NCI-H2196 (cell line): Measurements from ENCODE around the gene SERPINA1.
"Not testable (repeated sequence)": the region's sequence is repeated elsewhere in the genome, so short reads cannot be mapped to it uniquely, and the experiment has no call there.

Source experiments
- DNase-seq: peaks from one replicate; lab custom pipeline; 2025; ENCODE audit not compliant: unreplicated experiment; lab: John Stamatoyannopoulos, UW

SERPINA1 gene

DNA sequence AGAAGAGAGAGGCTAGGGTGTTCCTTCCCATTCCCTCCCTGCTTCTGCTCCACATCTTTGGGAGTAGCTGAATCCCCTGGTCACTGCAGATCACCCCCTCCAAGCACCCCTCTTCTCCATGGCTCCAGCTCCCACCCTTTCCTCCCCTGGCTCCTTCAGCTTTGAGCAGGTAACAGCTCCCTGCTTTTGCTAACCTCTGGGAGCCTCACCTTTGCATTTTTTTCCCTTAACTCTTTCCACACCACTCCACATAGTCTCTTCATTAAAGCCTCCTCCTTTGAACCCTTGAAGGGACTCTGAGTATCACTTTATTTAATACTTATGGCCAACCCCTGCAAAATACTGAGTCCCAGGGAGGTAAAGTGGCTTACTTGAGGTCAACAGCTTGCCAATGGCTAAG is 39.6 kb downstream of the SERPINA1 start:
- DNase-seq: no peak

DNA sequence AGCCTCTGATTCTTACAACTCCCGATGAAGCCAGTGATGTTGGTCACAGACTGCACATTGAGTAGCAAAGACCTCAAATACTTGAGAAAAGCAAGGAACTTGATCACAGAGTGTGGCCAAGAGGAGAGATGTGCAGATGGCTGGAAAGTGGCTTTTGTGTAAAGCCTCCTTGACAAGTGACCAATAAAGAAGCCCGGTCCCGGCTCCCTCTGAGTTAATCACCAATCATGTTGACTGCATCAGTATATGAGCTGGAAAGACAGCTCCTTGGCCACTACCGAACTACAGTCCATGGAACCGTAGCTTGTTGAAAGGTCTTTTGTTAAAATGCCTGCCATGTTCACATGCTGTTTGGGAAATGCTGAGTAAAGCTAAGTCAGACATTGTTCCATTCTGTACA is 41.6 kb downstream of the SERPINA1 start:
- no peak for DNase-seq

DNA sequence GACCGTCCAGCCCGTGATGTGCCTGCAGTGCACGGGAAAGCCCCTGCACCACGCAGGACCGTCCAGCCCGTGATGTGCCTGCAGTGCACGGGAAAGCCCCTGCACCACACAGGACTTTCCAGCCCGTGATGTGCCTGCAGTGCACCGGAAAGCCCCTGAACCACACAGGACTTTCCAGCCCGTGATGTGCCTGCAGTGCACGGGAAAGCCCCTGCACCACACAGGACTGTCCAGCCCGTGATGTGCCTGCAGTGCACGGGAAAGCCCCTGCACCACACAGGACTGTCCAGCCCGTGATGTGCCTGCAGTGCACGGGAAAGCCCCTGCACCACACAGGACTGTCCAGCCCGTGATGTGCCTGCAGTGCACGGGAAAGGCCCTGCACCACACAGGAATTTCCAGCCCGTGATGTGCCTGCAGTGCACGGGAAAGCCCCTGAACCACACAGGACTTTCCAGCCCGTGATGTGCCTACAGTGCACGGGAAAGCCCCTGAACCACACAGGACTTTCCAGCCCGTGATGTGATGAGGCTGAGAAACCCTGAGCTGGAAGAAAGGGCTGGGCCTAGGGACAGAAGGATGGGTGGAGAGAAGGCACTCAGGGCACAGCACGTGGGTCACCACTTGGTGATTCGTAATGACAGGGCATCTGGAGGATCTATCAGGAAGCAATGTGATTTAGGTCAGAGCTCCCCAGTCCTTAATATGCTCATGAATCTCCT is 42.2 kb downstream of the SERPINA1 start:
- not testable (repeated sequence) for DNase-seq

DNA sequence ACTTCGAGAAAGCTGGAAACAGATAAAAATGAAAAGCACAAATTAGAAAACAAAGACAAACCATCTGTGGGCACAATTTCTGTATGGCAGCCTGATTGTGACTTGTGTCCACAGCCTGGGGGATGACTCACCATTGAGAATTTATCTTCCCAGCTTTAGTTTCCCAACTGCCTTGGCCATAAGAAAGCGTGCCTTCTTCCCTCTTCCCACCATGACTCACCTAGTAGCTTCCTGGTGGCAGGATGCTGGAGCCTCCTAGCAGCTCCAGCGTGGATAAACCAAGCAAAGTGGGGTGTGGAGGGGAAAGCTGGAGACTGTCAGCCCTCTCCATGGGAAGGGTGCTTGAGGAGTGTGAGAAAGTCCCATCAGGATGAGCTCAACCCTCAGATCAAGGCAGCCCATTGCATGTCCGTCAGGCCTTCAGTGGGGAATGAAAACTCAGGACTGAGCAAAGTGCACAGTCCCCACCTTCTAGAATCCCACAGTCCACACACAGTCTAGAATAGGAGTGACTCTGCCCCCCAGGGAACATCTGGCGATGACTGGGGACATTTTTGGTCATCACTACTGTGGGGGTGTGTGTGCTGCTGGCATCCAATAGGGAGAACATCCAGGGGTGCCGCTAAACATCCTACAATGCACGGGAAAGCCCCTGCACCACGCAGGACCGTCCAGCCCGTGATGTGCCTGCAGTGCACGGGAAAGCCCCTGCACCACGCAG is 42.9 kb downstream of the SERPINA1 start:
- no peak for DNase-seq

DNA sequence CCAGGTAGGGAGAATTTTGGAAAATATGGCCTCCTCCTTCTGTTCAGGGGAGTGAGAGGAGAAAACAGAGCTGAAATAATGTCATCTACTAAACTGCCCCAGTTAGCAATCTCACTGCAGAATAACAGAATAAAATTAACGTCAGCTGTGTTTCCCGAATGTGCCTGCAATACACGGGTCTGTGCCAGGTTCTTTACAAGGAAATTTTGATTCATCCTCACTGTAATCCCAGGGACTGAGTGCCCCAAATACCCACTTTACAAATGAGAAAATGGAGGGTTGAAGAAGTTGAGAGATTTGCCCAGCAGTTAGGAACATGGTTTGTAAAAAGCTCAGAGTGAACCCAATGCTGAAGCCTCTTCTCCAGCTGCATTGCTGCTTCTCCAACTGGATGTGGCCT is 44.0 kb downstream of the SERPINA1 start:
- no peak for DNase-seq

DNA sequence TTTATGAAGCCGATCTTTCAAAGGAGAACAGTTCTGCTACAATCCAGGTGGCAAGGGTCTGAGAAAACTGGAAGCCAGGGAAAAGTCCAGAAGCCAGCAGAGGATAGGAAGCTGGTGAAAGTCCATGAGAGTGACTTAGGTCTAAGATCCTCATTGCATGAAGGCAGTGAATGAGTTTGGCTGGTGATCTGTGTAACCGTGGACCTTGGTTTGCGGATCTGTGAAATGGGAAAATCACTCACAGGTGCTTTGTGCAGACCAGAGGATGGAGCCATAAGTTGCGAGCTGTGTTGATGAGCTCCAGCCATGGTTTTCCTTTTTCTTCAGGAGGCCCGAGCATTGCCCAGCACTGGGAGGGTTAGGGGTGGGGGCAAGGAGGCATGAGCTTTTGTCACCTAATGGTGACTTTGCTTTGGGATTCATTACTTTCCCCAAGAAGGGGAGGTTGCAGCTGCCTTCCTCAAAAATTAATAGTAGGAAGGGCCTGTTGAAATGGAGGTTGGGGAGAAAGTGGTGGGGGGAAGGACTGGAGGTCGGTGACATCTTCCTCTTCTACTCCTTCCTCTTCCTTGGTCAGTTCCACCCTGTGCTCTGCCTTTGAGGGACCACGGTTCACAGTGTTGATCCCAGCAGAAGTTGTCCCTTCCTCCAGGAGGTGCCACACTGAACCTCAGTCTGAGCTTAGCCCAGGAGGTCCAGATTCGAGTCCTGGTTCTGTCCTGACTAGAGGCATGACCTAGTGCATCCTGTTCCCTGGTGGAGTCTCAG is 45.0 kb downstream of the SERPINA1 start:
- DNase-seq: no peak

DNA sequence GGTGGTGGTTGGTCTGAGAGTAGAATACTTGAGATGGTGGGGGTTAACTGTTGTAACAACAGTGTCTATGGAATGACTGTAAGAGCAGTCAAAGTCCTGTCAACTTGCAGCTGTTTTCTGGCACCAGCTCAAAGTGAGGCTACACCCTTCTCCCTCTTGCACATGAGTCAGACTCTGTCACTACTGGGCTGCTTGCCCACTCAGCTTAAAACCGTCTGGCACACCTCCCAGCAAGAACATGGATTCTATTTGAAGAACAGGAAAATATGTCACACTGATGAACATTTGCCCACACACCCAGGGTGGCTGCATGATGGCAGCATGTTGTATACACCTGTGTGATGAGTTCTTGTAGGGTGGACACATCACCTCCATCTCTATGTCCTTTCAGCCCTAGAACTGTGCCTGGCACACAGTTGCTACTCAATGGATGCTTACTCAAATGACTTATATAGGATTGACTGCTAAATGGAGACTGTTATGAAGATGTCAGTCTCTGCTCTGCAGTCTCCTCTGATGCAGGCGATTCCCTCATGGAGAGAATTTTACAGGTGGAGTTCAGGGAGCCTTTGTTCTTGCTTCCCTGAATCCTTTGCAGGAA is 46.0 kb downstream of the SERPINA1 start:
- peak; percentile 37 for DNase-seq

DNA sequence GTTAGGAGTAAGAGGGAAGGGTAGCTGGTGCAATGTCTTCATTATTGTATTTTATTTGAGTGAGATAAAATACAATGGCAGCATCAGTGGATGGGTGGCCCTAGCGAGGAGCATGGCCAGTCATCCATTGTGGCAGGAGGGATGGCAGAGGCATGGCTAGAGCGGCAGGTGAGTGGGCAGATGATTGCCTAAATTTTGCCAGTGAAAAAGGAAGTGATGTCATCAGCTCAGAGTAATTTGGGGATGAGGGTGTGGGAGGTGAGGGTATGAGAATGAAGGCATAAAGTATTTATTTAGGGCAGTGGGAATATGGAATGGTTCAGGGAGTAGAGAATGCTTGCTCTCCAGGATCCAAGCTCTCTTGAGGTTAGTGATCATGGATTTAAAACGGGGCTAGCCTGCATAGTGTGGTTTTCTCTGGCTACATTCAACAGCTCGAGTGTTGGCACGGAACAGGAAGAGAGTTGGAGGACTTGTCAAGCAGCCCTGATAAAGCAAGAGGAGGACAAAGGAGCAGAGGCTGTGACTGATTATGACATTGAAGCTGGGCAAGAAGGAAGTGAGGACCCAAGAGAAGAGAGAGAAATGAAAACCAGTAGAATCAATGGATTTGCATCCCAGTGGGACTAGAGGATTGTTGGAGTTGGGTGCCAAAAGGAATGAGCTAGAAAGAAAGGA is 46.6 kb downstream of the SERPINA1 start:
- no peak for DNase-seq

DNA sequence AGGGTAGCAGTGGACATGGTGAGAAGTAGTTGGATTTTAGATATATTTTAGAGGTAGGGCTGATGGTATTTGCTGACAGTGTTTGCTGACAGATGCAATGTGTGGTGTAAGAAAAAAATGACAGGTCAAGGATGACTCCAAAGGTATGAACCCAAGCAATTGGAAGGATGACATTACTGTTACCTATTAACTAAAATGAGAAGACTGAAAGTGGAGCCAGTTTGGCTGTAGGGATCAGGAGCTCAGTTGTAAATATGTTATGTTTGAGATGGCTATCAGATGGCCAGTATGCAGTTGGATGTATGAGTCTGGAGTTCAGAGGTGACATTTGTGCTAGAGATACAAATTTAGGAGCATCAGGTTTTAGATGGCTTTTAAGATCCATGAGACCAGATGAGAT is 47.9 kb downstream of the SERPINA1 start:
- no peak for DNase-seq

DNA sequence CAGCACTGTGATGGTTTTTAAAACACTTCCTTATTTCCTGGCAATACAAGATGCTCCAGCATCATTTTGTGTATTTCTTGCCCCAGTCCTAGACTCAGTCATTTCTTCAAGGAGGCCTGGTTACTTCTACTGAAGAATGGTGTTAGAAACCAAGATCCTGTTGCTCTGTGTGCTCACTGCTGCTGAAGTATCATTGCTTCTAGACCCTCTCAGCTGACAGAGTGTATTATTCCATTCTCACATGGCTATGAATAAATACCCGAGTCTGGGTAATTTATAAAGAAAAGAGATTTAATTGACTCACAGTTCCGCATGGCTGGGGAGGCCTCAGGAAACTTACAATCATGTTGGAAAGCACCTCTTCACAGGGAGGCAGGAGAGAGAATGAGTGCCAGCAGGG is 50.4 kb downstream of the SERPINA1 start:
- DNase-seq: no peak

DNA sequence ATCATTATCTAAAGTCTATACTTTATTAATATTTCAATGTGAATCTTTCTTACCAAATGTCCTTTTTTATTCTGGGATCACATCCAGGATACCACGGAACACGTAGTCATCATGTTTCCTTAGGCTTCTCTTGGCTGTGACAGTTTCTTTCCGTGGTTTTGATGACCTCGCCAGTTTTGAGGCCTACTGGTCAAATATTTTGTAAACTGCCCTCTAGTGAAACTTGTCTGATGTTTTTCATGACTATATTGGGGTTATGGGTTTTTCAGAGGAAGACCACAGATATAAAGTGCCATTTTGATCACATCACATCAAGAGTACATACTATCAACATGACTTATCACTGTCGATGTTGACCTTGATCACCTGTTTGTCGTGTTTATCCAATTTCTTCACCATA is 51.1 kb downstream of the SERPINA1 start:
- DNase-seq: no peak

DNA sequence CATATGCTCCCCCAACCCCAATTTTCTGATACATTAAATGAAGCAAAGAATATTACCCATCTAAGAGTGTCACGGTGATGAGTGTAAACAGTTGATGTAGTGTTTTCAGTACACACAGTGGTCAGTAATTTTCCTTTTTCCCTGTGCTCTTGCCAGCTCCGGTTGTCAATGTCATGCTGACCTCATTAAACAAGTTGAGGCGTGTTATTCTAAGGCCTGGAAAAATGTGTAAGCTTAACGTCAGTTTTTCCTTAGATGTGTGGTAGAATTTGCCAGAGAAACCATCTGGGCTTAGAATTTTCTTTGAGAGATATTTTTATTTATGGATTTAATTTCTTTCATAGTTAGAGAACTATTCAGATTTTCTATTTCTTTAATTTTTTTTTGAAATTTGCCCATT is 53.5 kb downstream of the SERPINA1 start:
- DNase-seq: no peak

DNA sequence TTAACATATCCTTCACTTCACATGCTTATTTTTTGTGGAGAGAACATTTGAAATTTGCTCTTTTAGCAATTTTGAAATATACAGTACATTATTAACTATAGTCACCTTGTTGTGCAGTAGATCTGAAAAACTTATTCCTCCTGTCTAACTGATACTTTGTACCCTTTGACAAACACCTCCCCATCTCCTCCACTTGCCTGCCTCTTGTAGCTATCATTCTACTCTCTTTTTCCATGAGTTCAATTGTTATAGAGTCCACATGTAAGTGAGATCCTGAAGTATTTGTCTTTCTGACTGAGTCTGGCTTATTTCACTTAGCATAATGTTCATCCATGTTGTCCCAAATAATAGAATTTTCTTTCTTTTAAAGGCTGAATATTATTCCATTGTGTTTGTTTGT is 55.8 kb downstream of the SERPINA1 start:
- no peak for DNase-seq

DNA sequence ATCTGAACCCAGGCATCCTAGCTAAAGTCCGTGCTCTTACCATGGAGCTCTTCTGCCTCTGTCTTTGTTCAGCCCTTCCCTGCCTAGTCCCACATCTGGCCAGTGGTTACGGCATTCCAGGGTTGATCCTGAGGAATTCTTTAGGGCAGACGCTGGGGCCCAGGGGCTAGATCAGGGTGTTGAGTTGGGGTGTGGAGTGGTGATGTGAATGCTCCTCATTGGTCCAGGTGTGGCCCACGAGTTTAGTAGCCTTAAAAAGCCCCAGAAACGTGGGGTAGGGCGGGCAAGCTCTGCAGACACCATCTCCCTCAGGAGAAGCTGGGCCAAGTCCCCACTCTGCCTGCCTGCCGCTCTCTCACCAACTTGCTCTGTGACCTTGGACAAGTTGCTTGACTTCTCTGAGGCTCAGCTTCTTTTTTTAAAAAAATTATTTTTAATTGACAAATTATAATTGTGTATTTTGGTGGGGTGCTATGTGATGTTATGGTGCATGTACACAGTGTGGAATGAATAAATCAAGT is 56.3 kb downstream of the SERPINA1 start:
- no peak for DNase-seq

DNA sequence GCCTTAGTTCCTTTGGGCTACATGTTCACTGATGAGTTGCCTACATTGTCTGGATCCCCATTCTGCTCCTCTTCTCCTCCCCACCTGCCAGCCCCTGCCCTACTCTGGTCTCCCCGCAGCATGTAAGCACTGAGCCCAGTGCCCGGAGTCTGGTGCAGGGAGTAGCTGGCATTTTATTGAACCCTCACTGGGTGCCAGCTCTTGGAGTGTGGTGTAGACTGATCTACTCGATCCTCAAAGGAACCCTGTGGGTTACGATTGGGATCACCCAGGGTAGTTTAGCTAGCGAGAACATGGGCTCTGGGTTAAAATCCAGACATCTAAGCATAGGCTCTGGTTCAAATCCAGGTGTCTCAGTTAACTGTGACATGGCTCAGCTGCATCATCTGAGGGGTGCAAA is 56.9 kb downstream of the SERPINA1 start:
- DNase-seq: no peak

DNA sequence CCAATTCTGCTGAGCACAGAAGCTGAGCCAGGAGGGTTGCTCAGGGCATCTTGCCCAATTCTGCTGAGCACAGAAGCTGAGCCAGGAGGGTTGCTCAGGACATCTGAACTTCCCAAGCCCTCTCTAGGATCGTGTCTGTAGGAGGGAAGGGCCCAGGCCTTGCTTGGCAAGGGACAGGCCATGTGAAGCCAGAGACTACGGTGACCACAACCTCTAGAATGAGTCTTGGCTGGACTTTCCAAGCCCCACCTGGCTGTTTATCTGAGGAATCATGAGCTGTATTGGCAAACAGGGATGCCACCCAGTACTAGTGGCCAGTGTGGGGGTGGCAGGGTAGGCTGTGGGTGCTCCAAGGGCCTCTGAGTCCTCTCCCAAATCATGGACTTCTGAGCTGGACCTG is 57.5 kb downstream of the SERPINA1 start:
- DNase-seq: no peak

DNA sequence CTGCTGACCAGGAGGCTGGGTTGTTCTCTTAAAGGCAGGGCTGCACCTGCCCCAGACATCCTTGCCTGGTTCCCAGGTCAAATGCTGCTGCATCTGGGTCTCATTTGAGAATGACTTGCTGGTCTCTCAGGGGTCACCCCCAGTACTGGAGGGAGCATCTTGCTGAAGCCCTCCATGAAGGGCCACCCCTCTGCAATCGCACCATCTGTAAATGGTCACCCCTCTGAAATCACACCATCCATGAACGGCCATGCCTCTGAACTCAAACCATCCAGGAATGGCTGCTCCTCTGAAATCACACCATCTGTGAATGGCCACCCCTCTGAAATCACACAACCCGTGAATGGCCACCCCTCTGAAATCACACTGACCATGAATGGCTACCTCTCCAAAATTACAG is 58.0 kb downstream of the SERPINA1 start:
- no peak for DNase-seq

DNA sequence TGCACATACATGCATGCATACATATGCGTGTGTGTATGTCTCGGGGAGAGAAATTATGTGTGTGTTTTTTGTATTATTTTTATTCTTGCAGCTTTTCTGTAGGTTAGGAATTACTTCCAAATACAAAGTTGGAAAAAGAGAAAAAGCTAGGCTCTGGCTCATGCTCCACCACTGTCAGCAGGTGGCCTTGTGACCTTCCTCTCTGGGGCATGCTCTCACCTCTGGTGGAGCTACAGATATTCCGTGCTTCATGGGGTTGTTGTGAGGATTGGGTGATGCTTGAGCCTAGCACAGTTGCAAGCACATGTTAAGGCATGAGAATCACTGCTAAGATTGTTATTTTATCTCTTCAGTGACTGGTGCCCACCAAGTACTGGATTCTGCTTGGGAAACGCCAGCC is 58.5 kb downstream of the SERPINA1 start:
- DNase-seq: no peak

DNA sequence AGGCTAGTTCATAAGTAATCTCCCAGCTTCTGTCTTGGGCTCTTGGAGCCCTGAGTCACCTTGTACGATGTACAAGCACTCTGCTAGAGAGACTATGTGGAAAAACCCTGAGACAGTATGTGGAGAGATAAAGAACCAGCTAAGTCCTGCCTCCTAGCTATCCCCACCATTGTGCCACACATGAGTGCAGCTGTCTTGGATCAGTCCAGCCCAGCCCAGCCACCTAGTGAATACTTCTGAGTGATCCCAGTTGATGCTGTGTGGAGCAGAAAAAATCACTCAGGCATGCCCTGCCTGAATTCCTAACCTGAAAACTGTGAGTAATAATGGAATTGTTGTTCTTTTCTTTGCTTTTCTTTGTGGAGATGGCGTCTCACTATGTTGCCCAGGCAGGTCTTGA is 60.2 kb downstream of the SERPINA1 start:
- DNase-seq: no peak
